Osteocyte (in vitro differentiated cells): ENCODE measurements around the gene DLEC1. TPM values are rescaled to one million over a fixed set of nuclear protein-coding genes. Genes with fewer than 3 reads are reported as not detected.
A peak's percentile ranks its signal among the peaks of the same experiment; 100 is the strongest.

ENCODE experiments used
- DNase-seq: peaks from one replicate; pipeline ENCODE4 v3.0.0; 2021; ENCODE audit warnings: mixed read lengths; ENCODE audit not compliant: unreplicated experiment; ENCODE audit errors: extremely low spot score
- H3K27ac Mint-ChIP-seq: one replicate; pipeline ENCODE4 v1.8.0; 2021; ENCODE audit warnings: mild to moderate bottlenecking, mixed read lengths; ENCODE audit not compliant: unreplicated experiment
- H3K27me3 Mint-ChIP-seq: one replicate; pipeline ENCODE4 v1.8.0; 2021; ENCODE audit warnings: mixed read lengths; ENCODE audit not compliant: unreplicated experiment
- H3K36me3 Mint-ChIP-seq: one replicate; pipeline ENCODE4 v1.8.0; 2021; ENCODE audit warnings: mixed read lengths; ENCODE audit not compliant: unreplicated experiment
- H3K4me1 Mint-ChIP-seq: one replicate; pipeline ENCODE4 v1.8.0; 2021; ENCODE audit warnings: mixed read lengths; ENCODE audit not compliant: unreplicated experiment
- H3K4me3 Mint-ChIP-seq: one replicate; pipeline ENCODE4 v1.8.0; 2021; ENCODE audit warnings: mild to moderate bottlenecking, moderate library complexity, mixed read lengths; ENCODE audit not compliant: unreplicated experiment
- H3K9me3 Mint-ChIP-seq: one replicate; pipeline ENCODE4 v1.8.0; 2021; ENCODE audit warnings: mixed read lengths; ENCODE audit not compliant: unreplicated experiment
- total RNA-seq: library from RNA; stranded (reverse); gene quantifications from 2 replicates; pipeline ENCODE4 v1.2.1, GENCODE V29; 2021
- TF ChIP-seq, protein P1 (sequence below): fragments of 200-600 bp; sonication (generic); IDR thresholded peaks from 2 replicates; pipeline ENCODE4 v1.5.0; 2021; ENCODE audit warnings: antibody characterized with exemption, mild to moderate bottlenecking, moderate library complexity

DLEC1 gene
- total RNA-seq, 1 donor from 2014 or later = 0.62 TPM

DNA sequence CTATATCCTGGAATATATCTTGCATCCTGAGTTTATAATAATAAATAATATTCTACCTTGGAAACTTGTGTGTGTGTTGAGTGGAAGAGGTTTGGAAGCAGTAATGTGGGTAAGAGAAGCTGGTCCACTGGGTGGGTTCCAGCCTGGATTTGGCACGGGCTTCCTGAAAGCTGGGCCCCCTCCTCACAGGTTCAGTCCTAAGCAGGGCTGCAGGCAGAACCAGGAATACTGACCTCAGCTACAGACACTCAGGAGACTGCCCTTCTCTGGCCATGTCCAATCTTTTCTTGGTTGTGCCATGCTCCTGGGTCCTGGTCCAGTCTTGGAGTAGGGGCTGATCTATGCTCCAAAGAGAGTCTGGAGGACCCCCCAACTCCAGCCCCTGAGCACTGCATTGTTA is 104.0 kb downstream of the DLEC1 start:
- Mint-ChIP-seq H3K9me3 (peaks cover 18% of the 10 kb centered on the region), H3K4me3 (no peak overlapping the region), H3K36me3 (peaks cover 9% of the 10 kb centered on the region), H3K4me1 (peaks cover 8% of the 10 kb centered on the region), H3K27me3 (peaks cover 23% of the 10 kb centered on the region), H3K27ac (no peak overlapping the region)
- peak; percentile 67 for DNase-seq
- TF ChIP-seq, protein P1, sequence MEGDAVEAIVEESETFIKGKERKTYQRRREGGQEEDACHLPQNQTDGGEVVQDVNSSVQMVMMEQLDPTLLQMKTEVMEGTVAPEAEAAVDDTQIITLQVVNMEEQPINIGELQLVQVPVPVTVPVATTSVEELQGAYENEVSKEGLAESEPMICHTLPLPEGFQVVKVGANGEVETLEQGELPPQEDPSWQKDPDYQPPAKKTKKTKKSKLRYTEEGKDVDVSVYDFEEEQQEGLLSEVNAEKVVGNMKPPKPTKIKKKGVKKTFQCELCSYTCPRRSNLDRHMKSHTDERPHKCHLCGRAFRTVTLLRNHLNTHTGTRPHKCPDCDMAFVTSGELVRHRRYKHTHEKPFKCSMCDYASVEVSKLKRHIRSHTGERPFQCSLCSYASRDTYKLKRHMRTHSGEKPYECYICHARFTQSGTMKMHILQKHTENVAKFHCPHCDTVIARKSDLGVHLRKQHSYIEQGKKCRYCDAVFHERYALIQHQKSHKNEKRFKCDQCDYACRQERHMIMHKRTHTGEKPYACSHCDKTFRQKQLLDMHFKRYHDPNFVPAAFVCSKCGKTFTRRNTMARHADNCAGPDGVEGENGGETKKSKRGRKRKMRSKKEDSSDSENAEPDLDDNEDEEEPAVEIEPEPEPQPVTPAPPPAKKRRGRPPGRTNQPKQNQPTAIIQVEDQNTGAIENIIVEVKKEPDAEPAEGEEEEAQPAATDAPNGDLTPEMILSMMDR = no peak

DNA sequence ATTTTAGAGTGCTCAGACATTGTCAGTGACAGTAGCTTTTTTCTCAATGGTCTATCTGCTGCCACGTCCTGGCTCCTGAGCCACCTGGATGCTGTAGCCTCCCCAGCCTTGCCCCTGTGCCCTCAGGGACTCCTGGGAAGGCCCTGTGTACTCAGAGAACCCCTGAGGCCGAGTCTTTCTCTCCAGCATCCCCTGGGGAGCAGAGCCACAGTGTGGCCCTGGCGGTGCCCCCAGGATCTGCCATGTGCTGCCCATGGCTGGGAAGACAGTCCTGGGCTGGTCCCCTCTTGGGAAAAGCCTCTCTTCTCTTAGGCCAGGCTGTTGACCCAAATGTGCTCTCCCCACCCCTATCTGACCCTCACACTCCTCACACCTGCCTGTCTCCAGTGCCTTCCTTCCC is 104.5 kb downstream of the DLEC1 start:
- Mint-ChIP-seq H3K27ac (no peak overlapping the region), H3K9me3 (peaks cover 18% of the 10 kb centered on the region), H3K4me1 (peaks cover 3% of the 10 kb centered on the region), H3K4me3 (no peak overlapping the region), H3K27me3 (peaks cover 23% of the 10 kb centered on the region), H3K36me3 (peaks cover 9% of the 10 kb centered on the region)
- TF ChIP-seq, protein P1 = no peak
- DNase-seq = no peak

DNA sequence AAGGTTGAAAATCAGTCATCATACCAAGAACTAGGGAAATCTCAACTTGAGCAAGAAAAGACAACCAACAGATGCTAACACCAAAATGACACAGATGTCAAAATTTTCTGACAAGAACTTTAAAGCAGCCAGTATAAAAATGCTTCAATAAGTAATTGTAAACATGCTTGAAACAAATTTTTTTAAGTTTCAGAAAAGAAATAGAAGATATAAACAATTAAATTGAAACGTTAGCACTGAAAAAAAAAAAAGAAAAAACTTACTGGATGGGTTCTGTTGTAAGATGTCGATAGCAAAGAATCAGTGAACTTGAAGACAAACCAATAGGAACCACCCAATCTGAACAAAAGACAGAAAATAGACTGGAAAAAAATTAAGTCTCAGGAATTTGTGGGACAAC is 107.5 kb downstream of the DLEC1 start:
- TF ChIP-seq, protein P1 = no peak
- no peak overlapping the region for H3K4me3 Mint-ChIP-seq
- H3K27me3 Mint-ChIP-seq = peaks cover 21% of the 10 kb centered on the region
- no peak for DNase-seq
- H3K27ac Mint-ChIP-seq = no peak overlapping the region
- H3K4me1 Mint-ChIP-seq = no peaks in the 10 kb centered on the region
- H3K36me3 Mint-ChIP-seq = peaks cover 2% of the 10 kb centered on the region
- H3K9me3 Mint-ChIP-seq = peaks cover 18% of the 10 kb centered on the region

DNA sequence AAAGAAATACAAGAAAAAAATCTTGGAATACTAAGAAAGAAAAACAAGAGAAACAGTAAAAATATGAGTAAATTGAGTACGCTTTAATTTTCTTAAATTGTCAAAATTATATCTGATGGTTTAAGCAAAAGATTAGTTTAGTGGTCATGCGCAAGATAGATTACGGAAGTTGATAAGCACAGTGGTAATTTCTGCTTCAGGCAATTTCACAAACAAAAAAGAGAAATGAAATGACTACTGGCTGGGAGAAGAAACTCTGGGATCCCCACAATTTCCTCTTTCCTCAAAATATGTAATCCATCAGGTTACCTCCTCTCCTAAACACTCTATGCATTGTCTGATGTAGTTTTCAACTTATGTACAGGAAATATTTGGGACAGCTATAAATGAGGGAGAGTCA is 108.4 kb downstream of the DLEC1 start:
- Mint-ChIP-seq H3K4me1 (no peaks in the 10 kb centered on the region), H3K27me3 (peaks cover 15% of the 10 kb centered on the region), H3K36me3 (peaks cover 2% of the 10 kb centered on the region), H3K9me3 (peaks cover 18% of the 10 kb centered on the region), H3K27ac (no peak overlapping the region), H3K4me3 (no peak overlapping the region)
- DNase-seq = no peak
- TF ChIP-seq, protein P1 = no peak

DNA sequence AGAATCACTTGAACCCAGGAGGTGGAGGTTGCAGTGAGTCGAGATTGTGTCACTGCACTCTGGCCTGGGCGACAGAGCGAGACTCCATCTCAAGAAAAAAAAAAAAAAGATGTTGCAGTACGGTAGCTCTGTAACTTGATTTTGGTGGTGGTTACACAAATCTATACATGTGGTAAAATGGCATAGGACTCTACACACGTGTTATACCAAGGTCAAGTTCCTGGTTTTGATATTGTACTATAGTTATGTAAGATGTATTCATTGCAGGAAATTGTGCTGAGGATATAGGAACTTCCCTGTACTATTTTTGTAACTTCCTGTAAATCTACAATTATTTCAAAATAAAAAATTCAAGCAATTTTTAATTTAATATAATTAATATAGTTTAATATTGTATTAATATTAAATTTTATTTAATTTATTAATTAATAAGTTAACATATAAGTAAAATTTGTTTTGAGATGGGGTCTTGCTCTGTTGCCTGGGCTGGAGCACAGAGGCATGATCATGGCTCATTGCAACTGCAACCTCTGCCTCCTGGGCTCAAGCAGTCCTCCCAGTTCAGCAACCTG is 109.4 kb downstream of the DLEC1 start:
- H3K4me1 Mint-ChIP-seq = no peaks in the 10 kb centered on the region
- TF ChIP-seq, protein P1 = no peak
- peaks cover 18% of the 10 kb centered on the region for H3K9me3 Mint-ChIP-seq
- no peak overlapping the region for H3K27ac Mint-ChIP-seq
- peaks cover 2% of the 10 kb centered on the region for H3K36me3 Mint-ChIP-seq
- H3K4me3 Mint-ChIP-seq = no peak overlapping the region
- H3K27me3 Mint-ChIP-seq = peaks cover 11% of the 10 kb centered on the region
- DNase-seq = no peak
